Measurements from ENCODE around the gene HOXB4.

GRCh38 chr17:48571826-48572417 is 6.2 kb downstream of the HOXB4 start:
- TF ChIP-seq CTCF (conservative IDR thresholded peaks at IDR 0.05 in 1 of 2, IDR thresholded peaks at IDR 0.05 in 1 of 2; ENCODE audit: low read depth in 1 of 2, low read length in 2 of 2) (no peak), EZH2 (IDR thresholded peaks at IDR 0.05; ENCODE audit: low read length, missing control alignments) (no peak)
